Measurements from ENCODE around the gene TUBB1. TPM values are rescaled to one million over a fixed set of nuclear protein-coding genes. Genes with fewer than 3 reads are reported as not detected.

Gene TUBB1
- total and polyA plus RNA-seq, 2 of the 13 experiments (the other 11 are each of a cell fraction or from before 2014, with no cell fraction given) = 0.11 to 57.6 TPM

- peak; percentile 95 for TF ChIP-seq PPARG (CRISPR knock-in tag; conservative IDR thresholded peaks at IDR 0.05)
- TF ChIP-seq PITX1 (CRISPR knock-in tag; IDR thresholded peaks at IDR 0.05) = 0 out of 2 replicates have a peak, but pooled peaks have one; percentile 6
- TF ChIP-seq ZFP36L1 (CRISPR knock-in tag; IDR thresholded peaks at IDR 0.05) = no peak
- no peak for TF ChIP-seq HNRNPUL1 (IDR thresholded peaks at IDR 0.05; ENCODE audit: low read depth, low read length)
- TF ChIP-seq MTF1 (CRISPR knock-in tag; IDR thresholded peaks at IDR 0.05) = no peak
- no peak for TF ChIP-seq ZSCAN25 (CRISPR knock-in tag; IDR thresholded peaks at IDR 0.05)
- no peak for TF ChIP-seq ZNF7 (CRISPR knock-in tag; IDR thresholded peaks at IDR 0.05)
- no peak for TF ChIP-seq GTF3A (CRISPR knock-in tag; conservative IDR thresholded peaks at IDR 0.05)
- TF ChIP-seq ZFP36L2 (CRISPR knock-in tag; IDR thresholded peaks at IDR 0.05) = no peak
- no peak for TF ChIP-seq HOXD1 (CRISPR knock-in tag; IDR thresholded peaks at IDR 0.05)
- peak; percentile 68 for TF ChIP-seq NCOA2 (CRISPR knock-in tag; IDR thresholded peaks at IDR 0.05)
- peak; percentile 40; the same call in 1 of the 2 replicates for TF ChIP-seq ZNF143 (CRISPR knock-in tag; IDR thresholded peaks at IDR 0.05)
- peak; percentile 94 for TF ChIP-seq ZBTB38 (CRISPR knock-in tag; IDR thresholded peaks at IDR 0.05)
- no peak for TF ChIP-seq ZZZ3 (CRISPR knock-in tag; IDR thresholded peaks at IDR 0.05; ENCODE audit: borderline replicate concordance)
- TF ChIP-seq RAD51 (IDR thresholded peaks at IDR 0.05; ENCODE audit: borderline replicate concordance) = no peak
- 0 out of 2 replicates have a peak, but pooled peaks have one; percentile 13 for TF ChIP-seq NR2F2 (IDR thresholded peaks at IDR 0.05; ENCODE audit: borderline replicate concordance, low read depth)
- TF ChIP-seq ZNF318 (CRISPR knock-in tag; IDR thresholded peaks at IDR 0.05) = no peak
- peak; percentile 80; the same call in 1 of the 2 replicates for TF ChIP-seq POLR2AphosphoS2 (IDR thresholded peaks at IDR 0.05; ENCODE audit: low read depth, low read length)
- no peak for TF ChIP-seq ZNF691 (CRISPR knock-in tag; IDR thresholded peaks at IDR 0.05; ENCODE audit: borderline replicate concordance, low read depth)
- TF ChIP-seq PTBP1 (IDR thresholded peaks at IDR 0.05; ENCODE audit: low read depth, low read length, poor library complexity, severe bottlenecking) = no peak
- peak; percentile 76; the same call in 1 of the 2 replicates for TF ChIP-seq NCOA1 (CRISPR knock-in tag; IDR thresholded peaks at IDR 0.05)
Observed at GRCh38 chr20:58995461-58996225, 23.6 kb upstream of the TUBB1 start (continued).
